GM21529 (cell line): ENCODE data around the gene DENND6B.

Experiments used
- ATAC-seq: cut with Tn5 transposase; IDR thresholded peaks from one replicate; pipeline ENCODE4 v1.9.1; 2021; ENCODE audit not compliant: unreplicated experiment

Gene DENND6B

DNA sequence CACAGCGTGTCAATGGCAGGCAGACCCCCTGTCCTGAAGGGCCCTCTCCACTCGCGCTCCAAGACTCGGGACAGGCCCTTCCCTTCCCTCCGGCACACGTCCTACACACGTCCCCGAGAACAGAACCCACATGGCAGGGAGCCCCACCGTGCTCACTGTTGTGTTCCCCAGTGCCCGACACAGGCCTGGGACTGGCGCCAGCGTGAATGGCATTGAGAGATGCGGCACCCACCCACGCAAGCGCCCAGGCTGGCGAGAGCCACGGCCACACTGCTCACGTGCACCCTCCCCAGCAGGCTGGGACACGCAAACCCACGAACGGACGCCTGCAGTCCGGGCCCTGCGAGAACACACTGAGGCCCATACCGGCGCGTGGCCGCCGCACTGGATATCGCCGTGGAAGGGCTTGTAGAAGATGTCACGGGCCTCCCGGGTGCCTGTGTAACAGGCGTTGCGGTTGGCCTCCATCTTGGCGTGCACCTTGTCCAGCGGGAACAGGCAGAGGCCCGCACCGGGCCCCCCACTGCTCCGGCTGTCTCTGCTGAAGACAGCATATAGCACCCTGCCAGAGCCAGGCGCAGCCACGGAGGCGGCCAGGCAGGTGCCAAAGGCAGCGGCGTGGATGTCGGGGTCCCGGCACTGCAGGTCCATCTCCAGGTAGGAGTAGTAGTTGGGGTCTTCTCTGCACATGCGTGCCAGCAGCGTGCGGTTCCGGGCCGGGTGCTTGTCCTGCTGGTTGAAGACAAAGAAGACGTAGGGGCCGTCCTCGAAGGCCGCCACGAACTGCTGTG, 37.5 kb downstream of the DENND6B start:
- no peak for ATAC-seq

DNA sequence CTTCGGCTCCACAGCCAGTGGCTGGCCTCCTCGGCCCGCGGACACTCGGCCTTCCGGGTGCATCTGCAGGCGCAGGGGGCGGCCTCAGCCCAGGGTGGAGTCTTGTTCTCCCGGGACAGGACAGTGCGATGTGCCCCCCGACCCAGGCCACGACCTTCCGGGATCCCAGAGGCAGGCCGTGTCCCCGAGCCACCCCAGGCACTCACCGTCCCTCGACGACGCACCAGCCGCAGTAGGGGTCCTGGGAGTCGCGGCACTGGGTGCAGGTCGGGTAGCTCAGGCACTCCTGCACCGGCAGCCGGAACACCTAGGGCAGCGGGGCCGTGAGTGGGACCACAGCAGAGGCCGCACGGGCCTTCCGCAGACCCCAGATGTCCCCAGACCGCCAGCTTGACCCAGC, 39.1 kb downstream of the DENND6B start:
- ATAC-seq: no peak

DNA sequence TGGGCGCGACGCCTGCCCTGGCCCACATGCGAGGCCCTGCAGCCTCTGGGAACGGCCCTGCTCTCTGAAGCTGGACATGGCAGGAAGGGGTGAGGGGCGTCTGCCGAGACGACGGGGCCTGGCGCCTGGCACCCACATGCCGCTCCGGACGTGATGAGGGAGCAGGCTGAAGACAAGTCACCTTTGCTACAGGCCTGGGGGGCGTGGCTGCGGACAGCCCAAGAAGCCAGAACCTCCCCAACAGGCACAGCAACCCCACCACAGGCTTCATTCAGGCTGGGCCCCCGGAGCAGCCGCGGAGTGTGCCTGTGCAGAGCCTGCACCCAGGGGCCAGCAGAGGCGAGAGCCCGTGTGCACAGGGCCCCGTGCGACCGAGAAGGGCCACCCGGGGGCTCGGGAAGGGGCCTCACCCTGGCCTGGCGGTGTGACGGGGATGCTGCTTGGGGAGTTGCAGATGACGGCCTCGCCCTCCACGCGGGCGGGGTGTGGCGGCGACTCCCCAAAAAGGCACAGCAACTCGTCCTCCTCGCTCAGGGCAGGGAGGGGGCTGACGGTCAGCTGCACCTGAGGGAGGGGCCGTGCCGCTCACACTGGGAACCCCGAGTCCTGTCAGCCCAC, 40.0 kb downstream of the DENND6B start:
- ATAC-seq: no peak

DNA sequence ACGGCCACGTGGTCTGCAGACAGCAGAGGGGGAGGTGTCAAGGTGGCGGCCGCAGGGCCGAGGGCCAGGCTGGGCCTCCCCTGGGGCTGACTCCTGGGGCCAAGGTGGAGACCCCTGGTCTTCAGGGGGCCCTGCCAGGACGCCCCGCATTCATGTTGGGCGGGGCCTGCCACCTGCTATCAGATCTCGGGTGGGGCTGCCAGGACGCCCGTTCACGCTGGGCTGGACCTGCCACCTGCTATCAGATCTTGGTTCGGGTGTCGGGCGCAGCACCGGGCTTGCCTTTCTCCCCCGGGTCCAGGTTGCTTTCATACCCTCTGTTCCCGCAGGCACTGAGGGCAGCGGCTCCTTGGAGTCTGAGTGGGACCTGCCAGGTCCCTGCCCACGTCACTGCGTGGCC, 40.5 kb downstream of the DENND6B start:
- ATAC-seq: no peak

DNA sequence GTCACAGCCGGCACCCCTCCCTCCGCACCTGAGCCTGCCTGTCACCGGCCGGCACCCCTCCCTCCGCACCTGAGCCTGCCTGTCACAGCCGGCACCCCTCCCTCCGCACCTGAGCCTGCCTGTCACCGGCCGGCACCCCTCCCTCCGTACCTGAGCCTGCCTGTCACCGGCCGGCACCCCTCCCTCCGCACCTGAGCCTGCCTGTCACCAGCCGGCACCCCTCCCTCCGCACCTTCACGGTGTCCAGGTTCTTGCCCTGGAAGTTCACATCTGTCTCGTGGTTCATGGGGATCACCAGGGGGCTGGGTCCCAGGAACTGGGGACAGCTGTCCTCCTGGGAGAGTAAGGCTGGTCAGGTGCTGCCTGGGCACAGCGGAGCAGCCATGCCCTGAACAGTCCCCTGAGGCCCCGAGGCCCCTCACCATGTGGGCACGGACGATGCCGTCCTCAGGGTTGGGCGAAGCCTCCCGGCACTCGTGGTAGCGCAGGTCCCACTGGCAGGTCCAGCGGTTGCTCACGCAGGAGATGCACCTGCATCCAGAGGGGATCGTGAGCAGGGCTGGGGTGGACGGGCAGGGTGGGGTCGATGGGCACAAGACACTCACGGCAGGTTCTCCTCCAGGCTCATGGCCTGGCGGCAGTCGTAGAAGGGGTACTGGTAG, 41.1 kb downstream of the DENND6B start:
- no peak for ATAC-seq

DNA sequence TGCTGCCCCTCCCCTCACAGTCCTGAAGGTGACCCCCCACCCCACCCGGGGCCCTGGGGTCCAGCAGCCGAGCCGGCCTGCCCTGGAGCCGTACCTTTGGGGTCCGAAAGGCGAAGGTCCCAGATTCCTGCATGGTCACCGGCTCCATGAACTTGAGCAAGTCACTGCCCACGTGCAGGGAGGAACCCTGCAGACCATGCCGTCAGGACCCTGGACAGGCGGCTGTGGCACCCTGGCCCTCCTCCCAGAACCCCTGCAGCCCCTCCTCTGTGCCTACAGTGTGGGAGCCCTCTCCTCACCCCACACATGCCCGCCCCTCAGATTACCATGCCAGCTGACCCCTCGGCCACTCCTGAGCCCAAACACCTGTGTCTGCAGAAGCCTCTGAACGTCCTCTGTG, 42.3 kb downstream of the DENND6B start:
- ATAC-seq: no peak

DNA sequence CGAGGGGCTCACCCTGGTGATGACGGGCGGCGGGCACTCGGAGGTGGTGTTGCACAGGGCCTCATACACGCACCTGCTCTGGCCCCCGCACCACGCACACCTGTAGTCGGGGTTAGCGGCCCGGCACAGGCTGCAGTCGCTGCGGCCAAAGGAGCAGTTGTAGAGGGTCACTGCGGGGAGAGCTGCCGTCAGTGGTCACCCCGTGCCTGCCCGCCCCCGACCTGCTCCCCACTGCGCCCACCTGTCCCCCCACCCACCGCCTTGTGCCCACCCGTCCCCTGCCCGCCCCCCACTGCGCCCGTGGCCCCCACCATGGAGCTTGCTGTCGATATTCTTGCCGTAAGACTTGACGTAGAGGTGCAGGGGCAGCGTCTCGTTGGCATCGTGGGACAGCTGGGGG, 43.0 kb downstream of the DENND6B start:
- no peak for ATAC-seq

DNA sequence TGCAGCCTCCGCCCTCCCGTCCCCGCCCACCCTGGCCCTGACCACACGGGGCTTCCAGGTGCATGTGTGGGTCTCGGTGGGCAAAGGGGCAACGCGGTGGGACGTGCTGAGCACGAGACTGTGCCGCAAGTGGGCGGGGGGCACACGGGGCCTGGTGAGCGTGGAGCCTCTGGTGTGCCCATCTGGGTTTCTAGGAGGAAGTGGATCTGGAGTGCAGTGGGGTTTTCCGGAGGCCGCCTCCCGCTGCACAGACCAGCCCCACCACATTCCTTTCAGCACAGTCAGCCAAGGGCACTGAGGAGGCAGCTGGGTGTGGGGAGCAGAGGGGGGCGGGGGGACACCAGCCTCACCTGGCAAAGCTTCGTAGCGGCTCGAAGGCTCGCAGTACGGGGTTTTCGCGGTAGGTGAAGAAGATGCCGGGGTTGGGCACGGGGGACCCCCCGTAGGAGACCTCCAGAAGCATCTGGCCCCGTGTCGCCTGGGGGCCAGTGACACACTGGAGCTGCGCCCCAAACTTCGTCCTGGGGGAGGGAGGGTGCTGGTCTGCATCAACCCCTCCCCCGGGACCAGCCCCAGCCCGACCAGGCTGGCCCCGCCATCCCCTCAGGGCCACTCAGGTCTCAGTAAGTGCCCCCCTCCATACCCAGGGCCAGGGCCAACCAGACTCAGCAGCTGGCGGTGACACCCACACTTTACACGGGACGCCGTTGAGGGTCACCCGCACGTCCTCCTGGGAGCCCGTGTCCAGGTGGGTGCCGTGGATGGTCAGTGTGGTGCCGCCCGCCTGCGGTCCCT, 44.3 kb downstream of the DENND6B start:
- ATAC-seq: no peak

DNA sequence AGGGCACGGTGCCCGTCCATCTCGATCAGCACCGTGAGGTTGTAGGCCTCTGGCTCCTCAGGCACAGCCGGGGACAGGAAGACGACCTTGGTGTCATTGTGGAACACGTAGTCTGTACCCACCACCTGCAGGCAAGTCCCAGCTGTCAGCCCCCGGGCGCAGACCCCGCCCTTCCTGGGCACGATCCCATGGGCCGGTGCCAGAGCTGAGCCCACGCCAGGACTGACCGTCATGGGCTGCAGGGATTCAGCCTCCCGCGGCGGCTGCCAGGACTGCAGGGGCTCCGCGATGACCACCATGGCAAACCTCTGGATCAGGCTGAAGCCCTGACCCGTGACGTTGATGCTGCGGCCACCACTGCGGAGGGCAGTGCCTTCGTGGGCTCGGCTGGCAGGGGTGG, 44.9 kb downstream of the DENND6B start:
- no peak for ATAC-seq

DNA sequence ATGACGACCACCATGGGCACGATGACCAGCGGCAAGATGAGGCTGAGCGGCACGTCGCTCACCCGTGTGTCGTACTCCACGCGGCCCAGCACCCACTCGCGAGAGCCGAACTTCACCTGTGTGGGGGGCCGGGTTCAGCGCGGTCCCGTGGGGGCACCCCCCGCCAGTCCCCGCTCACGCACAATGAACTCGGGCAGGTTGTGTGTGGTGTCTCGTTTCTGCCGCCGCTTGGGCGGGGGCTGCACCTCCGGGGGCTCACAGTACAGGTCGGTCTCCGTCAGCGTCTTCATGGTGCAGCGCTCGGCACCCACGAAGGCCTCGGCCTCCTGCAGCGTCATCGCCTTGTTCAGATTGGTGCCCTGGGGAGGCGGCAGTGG, 45.4 kb downstream of the DENND6B start:
- no peak for ATAC-seq

DNA sequence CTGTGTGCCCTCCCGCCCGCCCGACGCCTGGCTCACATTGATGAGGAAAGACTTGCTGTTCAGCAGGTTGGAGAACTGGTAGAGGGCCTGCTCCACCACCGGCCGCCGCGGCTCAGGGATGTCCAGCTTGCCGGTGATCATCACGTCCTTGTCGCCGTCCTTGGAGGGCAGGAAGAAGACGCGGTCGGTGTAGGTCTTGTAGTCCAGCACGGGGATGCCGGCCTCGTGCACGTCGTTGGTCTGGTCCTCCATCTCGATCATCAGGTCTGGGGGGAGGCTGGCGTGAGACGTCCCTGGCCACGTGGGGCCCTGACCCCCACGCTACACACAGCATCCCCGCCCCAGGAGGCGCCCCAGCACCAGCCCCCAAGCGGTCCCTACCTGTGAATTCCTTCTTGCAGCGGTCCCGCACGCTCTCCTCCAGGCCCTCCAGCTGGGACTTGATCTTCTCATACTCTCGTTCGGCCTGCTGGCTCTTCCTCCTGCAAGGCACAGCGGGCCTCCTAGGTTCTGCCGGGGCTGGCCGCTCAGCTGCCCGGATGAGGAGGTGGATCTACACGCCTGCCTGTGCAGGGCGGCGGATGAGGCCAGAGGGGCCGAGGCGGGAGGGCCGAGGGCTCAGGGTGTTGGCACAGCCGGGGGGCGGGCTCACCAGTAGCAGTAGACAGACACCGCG, 46.0 kb downstream of the DENND6B start:
- no peak for ATAC-seq

DNA sequence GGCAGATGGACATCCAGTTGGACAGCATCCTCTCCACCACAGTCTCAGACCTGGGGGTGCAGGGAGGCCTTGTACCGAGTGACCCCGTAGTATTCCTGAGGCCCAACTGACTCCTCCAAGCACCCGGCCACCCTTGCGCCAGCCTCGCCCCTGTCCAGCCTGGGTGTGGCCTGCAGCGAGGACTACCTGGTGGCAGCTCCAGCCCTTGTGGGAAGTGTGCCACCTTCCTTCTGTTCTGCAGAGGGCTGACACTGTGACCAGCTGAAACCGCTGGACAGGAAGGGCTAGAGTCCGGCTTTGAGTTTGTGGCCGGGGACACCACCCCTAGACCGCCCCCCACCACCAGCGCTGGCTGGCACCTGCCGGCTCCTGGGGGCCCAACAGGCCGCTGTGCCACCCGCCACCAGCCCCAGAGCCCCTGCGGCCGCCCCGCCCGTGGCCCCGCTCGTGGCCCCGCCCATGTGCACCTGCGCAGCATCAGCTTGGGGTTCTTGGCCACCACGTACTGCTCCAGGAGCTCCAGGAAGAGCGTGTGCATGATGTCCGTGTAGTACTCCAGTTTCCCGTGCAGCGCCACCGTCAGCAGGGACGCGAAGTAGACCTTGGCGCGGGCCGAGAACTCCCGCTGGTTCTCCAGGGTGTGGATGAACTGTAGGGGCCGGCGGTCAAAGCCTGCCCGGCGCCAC, 46.6 kb downstream of the DENND6B start:
- no peak for ATAC-seq

DNA sequence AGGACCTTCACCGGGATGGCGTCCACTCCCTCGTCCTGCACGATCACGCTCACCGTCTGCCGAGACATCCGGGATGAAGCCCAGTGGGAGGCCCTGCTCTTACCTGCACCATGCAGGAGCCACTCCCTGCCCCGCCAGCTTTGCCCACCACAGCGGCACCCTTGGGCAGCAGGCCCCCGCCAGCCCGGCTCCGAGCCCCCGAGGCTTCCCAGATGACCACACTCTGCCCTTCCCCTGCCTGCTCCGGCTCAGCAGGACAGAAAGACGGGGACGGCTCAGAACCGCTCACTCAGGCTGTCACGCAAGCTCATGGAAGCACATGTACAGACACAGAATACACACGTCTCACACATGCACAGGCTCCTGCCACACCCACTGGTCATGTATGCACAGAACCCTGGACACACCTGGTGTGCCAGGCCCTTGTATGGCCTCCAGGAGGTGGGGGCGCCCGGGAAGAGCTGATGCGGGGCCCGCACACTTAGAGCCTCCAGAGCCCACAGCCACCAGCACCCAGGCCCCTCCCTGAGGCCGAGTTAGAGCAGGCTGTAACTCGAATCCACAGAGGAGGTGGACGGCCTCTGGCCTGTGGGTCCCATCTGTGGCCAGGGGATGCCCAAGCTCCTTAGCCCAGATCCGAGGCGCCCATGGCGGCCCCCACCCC, 47.7 kb downstream of the DENND6B start:
- no peak for ATAC-seq

DNA sequence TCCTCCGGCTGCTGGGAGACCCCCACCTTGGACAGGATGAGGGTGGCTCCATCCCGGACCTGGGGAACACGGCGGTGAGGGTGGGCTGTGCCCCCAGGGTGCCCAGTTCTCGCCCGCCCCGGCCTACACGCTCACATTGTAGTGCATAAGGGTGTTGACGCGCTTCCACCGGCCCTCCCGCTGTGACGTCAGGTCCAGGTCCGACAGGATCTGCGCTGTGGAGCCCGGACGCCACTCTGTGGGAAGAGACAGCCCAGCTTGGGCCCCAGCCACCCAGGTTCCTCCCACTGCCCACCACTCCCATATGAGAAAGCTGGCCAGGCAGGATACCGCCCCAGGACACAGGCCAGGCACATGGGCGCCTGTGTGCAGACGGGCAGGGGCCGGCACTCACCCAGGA, 48.4 kb downstream of the DENND6B start:
- no peak for ATAC-seq

DNA sequence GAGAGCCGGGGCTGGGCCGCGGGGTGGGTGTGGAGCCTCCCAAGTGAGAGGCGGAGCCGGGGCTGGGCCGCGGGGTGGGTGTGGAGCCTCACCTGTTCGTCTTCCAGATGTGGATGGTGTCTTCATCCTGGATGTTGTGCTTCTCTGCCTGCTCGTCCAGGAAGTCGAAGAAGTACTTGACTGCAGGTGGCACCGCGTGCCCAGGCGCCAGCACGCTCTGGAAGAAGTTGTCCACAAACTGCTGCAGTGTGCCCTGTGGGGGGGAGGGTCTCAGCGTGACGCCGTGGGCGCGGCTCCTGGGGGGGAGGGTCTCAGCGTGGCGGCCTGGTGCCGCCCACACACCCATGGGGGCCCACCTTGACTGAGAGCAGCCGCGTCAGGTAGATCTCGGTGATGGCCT, 49.1 kb downstream of the DENND6B start:
- no peak for ATAC-seq

DNA sequence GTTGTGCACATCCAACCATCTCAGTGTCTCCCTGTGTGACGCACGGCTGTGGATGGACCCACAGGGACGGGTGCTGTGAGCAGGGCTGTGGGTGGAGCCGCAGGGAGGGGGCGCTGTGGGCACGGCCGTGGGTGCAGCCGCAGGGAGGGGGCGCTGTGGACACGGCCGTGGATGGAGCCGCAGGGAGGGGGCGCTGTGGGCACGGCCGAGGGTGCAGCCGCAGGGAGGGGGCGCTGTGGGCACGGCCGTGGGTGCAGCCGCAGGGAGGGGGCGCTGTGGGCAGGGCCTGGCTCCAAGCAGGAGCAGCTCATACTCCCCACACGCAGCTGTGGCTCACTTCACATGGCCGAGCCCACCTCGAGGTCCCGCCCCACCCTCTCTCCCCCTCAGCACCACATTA, 50.7 kb downstream of the DENND6B start:
- ATAC-seq: peak; percentile 65

DNA sequence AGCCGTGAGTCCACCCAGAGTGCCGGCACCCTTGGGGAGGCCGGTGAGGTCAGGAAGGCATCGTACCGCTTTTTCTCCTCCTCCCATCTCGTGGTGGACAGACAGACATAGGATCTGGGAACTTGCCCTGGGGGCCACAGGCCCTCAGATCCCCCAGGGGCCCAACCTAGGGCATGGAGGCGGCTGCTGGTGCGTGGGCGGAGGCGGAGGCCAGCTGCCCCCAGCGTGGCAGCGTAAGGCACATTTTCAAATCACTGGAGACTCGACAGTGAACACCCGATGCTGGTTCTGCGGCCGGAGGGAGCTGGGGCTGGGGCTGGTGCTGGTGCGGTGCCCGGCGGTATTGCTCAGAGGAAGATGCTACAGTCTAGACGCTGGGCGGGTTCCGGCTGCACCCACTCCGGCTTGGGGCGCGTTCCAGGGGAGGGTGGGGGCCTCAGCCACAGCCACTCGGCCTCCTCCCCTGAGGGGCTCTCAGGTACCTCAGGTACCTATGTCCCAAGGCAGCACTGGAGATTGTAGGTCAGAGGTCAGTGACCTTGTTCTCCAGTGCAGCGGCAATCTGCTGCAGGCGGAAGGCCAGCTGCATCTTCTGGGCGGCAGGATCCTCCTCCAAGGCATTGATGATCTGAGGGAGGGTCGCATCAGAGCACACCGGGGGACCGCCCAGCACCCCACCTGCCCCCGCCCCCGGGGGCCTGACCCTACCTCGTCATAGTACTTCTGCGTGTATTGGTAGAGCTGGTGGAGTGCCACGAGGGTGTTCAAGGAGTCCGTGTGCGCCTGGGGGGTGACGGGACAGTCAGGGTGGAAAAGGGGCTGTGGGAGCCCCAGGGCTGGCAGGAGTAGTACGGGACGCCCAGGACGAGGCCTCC, 51.4 kb downstream of the DENND6B start:
- no peak for ATAC-seq

DNA sequence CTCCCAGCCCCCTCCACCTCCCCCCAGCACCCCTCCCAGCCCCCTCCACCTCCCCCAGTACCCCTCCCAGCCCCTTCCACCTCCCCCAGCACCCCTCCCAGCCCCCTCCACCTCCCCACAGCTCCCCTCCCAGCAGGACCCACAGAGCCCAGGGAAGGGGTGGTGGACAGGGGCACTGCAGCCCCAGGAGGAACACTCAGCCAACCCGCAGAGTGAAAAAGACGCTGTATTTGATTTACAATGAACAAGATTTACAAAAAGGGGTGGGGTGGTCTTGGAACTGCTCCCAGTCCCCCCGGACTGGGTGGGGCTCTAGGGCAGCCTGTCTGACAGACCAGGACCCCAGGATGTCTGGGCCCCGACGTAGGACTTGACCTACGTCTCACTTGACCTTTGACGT, 52.0 kb downstream of the DENND6B start:
- ATAC-seq: no peak

DNA sequence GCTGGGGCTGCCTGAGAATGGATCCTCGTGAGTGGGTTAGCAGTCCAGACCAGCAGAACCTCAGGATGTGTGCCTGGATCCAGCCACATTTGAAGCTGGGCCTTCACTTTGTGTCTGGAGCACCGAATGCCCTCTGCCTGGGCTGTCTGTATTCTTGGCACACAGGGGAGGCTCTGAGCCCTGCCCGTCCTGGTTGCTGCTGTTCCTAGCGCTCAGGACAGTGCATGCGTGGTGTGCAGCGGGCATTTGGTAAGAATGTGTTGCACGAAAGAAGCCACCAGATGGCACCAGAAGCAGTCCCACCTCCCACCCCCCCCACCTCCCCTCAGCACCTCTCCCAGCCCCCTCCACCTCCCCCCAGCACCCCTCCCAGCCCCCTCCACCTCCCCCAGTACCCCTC, 52.5 kb downstream of the DENND6B start:
- ATAC-seq: no peak
